ENCODE measurements around the gene ABR. TPM values are rescaled to one million over a fixed set of nuclear protein-coding genes. Genes with fewer than 3 reads are reported as not detected.

Gene ABR
- total and polyA plus RNA-seq, 2 of the 13 experiments (the other 11 are each of a cell fraction or from before 2014, with no cell fraction given) = 12.4 to 40.4 TPM

- DNase-seq (ENCODE audit: low spot score) (no peak), FAIRE-seq (no peak), ATAC-seq (no peak)
- H3K9me3 ChIP-seq (ENCODE audit: low read length) = no peaks in the 10 kb centered on the region
- no TSS peak for BruUV-seq (replicated peaks)
- 87% methylated on average over 3 of the region's 5 CpGs for WGBS (ENCODE audit: low lambda C conversion rate)
- TF ChIP-seq AGO2 (optimal IDR thresholded peaks at IDR 0.05; ENCODE audit: low read depth, low read length) (peak; percentile 67), SALL1 (CRISPR knock-in tag; IDR thresholded peaks at IDR 0.05) (no peak)
- H3K36me3 ChIP-seq (replicated peaks in 1 of 2; ENCODE audit: control insufficient read depth in 1 of 2, insufficient read depth in 2 of 2, low read length in 2 of 2) = peaks cover 7 to 26% of the 10 kb centered on the region in 2 experiments
- no peak overlapping the region for H3K27ac ChIP-seq (ENCODE audit: extremely low read length, insufficient read depth, low read length)
- no peak overlapping the region for H3K4me2 ChIP-seq (ENCODE audit: low read depth, low read length)
- no peak overlapping the region for H2AFZ ChIP-seq (ENCODE audit: low read length)
- H3K4me1 ChIP-seq (ENCODE audit: insufficient read depth, low read length) = peaks cover 35% of the 10 kb centered on the region
- intact Hi-C loops (cut with micrococcal nuclease; ENCODE audit: unreplicated experiment) = no loop called here
- peaks cover 6% of the 10 kb centered on the region for H3K79me2 ChIP-seq (ENCODE audit: insufficient read depth, low read length)
- peaks cover 4% of the 10 kb centered on the region; the same call in 1 of the 2 replicates for H4K20me1 ChIP-seq (ENCODE audit: insufficient read depth, low read length)
- in situ Hi-C loops (cut with HindIII; ENCODE audit: extremely low pct_ligation_motif_present, low pct_unique_long_range_greater_than_20kb) = no loop called here
- H3K9ac ChIP-seq (ENCODE audit: insufficient read depth, low read depth, low read length) = no peak overlapping the region
- CTCF ChIA-PET (ENCODE audit: low intra/inter-chr PET ratio, low total read pairs) = no interaction called here
- no peaks in the 10 kb centered on the region for H3K27me3 ChIP-seq (ENCODE audit: control insufficient read depth in 1 of 2, insufficient read depth in 2 of 2, low read length in 2 of 2)
- H3K4me3 ChIP-seq (replicated peaks in 1 of 3; ENCODE audit: insufficient read depth in 1 of 3, low read depth in 2 of 3, low read length in 3 of 3) = no peak overlapping the region
- POLR2A ChIA-PET = no interaction called here
Measured at GRCh38 chr17:1003633-1003971, 176.2 kb downstream of the ABR start.

GRCh38 chr17:1002771-1003555 lies 176.8 kb downstream of the ABR start:
- Histone ChIP-seq H4K20me1 (ENCODE audit: insufficient read depth, low read length) (peaks cover 4% of the 10 kb centered on the region; the same call in 1 of the 2 replicates), H3K27me3 (ENCODE audit: control insufficient read depth in 1 of 2, insufficient read depth in 2 of 2, low read length in 2 of 2) (no peaks in the 10 kb centered on the region), H3K9me3 (ENCODE audit: low read length) (no peaks in the 10 kb centered on the region), H3K4me2 (ENCODE audit: low read depth, low read length) (no peak overlapping the region), H2AFZ (ENCODE audit: low read length) (no peak overlapping the region), H3K9ac (ENCODE audit: insufficient read depth, low read depth, low read length) (no peak overlapping the region), H3K36me3 (replicated peaks in 1 of 2; ENCODE audit: control insufficient read depth in 1 of 2, insufficient read depth in 2 of 2, low read length in 2 of 2) (peaks cover 7 to 26% of the 10 kb centered on the region in 2 experiments), H3K4me1 (ENCODE audit: insufficient read depth, low read length) (peaks cover 41% of the 10 kb centered on the region), H3K27ac (ENCODE audit: extremely low read length, insufficient read depth, low read length) (no peak overlapping the region), H3K79me2 (ENCODE audit: insufficient read depth, low read length) (peaks cover 13% of the 10 kb centered on the region), H3K4me3 (replicated peaks in 1 of 3; ENCODE audit: insufficient read depth in 1 of 3, low read depth in 2 of 3, low read length in 3 of 3) (no peak overlapping the region)
- CTCF ChIA-PET (ENCODE audit: low intra/inter-chr PET ratio, low total read pairs) = no interaction called here
- BruUV-seq (replicated peaks) = no TSS peak
- POLR2A ChIA-PET = no interaction called here
- intact Hi-C loops (cut with micrococcal nuclease; ENCODE audit: unreplicated experiment) = no loop called here
- DNase-seq (ENCODE audit: low spot score) (no peak), ATAC-seq (no peak), FAIRE-seq (no peak)
- 89% methylated on average over 16 of the region's 19 CpGs for WGBS (ENCODE audit: low lambda C conversion rate)
- in situ Hi-C loops (cut with HindIII; ENCODE audit: extremely low pct_ligation_motif_present, low pct_unique_long_range_greater_than_20kb) = no loop called here
- TF ChIP-seq SRSF1 (optimal IDR thresholded peaks at IDR 0.05; ENCODE audit: low read depth, low read length) (no peak), KLF15 (CRISPR knock-in tag; IDR thresholded peaks at IDR 0.05; ENCODE audit: borderline replicate concordance) (no peak), IRF2 (CRISPR knock-in tag; IDR thresholded peaks at IDR 0.05) (no peak), ZBTB49 (CRISPR knock-in tag; IDR thresholded peaks at IDR 0.05; ENCODE audit: borderline replicate concordance) (no peak), ZNF564 (CRISPR knock-in tag; IDR thresholded peaks at IDR 0.05) (no peak)
